Thymus (tissue), 11 donors: ENCODE measurements around the gene SLC24A3. TPM values are rescaled to one million over a fixed set of nuclear protein-coding genes. Genes with fewer than 3 reads are reported as not detected.

Experiments used
- DNase-seq, 9 donors: peaks; one replicate each; pipeline ENCODE4 v3.0.0-alpha.2; 2013; ENCODE audit warnings: low spot score in 9 of 9, low read depth in 6 of 9, missing footprints in 1 of 9
- H3K27ac ChIP-seq, 2 donors: one replicate each; pipeline ENCODE4 v1.5.1; 2013; ENCODE audit warnings: control low read depth in 1 of 2, low read depth in 1 of 2, low read length in 1 of 2, mild to moderate bottlenecking in 1 of 2, moderate library complexity in 1 of 2
- H3K27me3 ChIP-seq, 2 donors: one replicate each; pipeline ENCODE4 v1.5.1; 2013; ENCODE audit warnings: low read length in 1 of 2; ENCODE audit not compliant: control insufficient read depth in 2 of 2, insufficient read depth in 1 of 2
- H3K36me3 ChIP-seq, 2 donors: one replicate each; pipeline ENCODE4 v1.5.1; 2013; ENCODE audit warnings: low read length in 1 of 2, mild to moderate bottlenecking in 1 of 2, moderate library complexity in 1 of 2; ENCODE audit not compliant: control insufficient read depth in 2 of 2, insufficient read depth in 2 of 2
- H3K4me1 ChIP-seq, 2 donors: one replicate each; pipeline ENCODE4 v1.5.1; 2013; ENCODE audit warnings: low read length in 2 of 2; ENCODE audit not compliant: control insufficient read depth in 2 of 2, insufficient read depth in 2 of 2
- H3K4me3 ChIP-seq, 2 donors: one replicate each; pipeline ENCODE4 v1.5.1; 2013; ENCODE audit warnings: low read length in 2 of 2, control low read depth in 1 of 2, mild to moderate bottlenecking in 1 of 2
- H3K9me3 ChIP-seq, 2 donors: one replicate each; pipeline ENCODE4 v1.5.1; 2013; ENCODE audit warnings: low read length in 1 of 2, mild to moderate bottlenecking in 1 of 2; ENCODE audit not compliant: control insufficient read depth in 2 of 2, insufficient read depth in 1 of 2
- WGBS: extraction: QIAGEN DNeasy Blood & Tissue Kit; methylation state at CpG from one replicate; pipeline ENCODE4 v1.1.7; 2013; 5-methylcytosine and 5-hydroxymethylcytosine counted together
- polyA plus RNA-seq: library from polyadenylated mRNA; stranded (reverse); fragments of 200-250 nt; gene quantifications from one replicate; pipeline ENCODE4 v1.2.3, GENCODE V29; 2013
- total RNA-seq: library from RNA; stranded (reverse); fragments of 120-200 nt; gene quantifications from one replicate; pipeline ENCODE4 v1.2.4, GENCODE V29; 2013
- donor health status: healthy.

SLC24A3 gene
- total and polyA plus RNA-seq, 2 donors, result 0.99 to 2.1 TPM

- Histone ChIP-seq H3K4me1 (peaks cover 0 to 4% of the 10 kb centered on the region in 2 donors), H3K36me3 (no peaks in the 10 kb centered on the region), H3K9me3 (no peaks in the 10 kb centered on the region), H3K27ac (no peak overlapping the region), H3K27me3 (no peaks in the 10 kb centered on the region), H3K4me3 (no peak overlapping the region)
- DNase-seq, result no peak
- WGBS, result 87% methylated on average over 6 of the region's 6 CpGs
These were observed 19.1 kb downstream of the SLC24A3 start for GRCh38 chr20:19231359-19232035.

- no peaks in the 10 kb centered on the region for H3K27me3 ChIP-seq
- 92% methylated on average over 12 of the region's 12 CpGs for WGBS
- no peak for DNase-seq
These were observed 20.8 kb downstream of the SLC24A3 start for GRCh38 chr20:19232997-19233794.

GRCh38 chr20:19236371-19237055 is 24.1 kb downstream of the SLC24A3 start:
- no peak for DNase-seq
- no peaks in the 10 kb centered on the region for H3K9me3 ChIP-seq
- 93% methylated on average over 7 of the region's 7 CpGs for WGBS
- H3K4me1 ChIP-seq, result peaks cover 0 to 8% of the 10 kb centered on the region in 2 donors
- no peak overlapping the region for H3K27ac ChIP-seq
- H3K36me3 ChIP-seq, result no peaks in the 10 kb centered on the region
- H3K4me3 ChIP-seq, result no peak overlapping the region
- no peaks in the 10 kb centered on the region for H3K27me3 ChIP-seq

More at GRCh38 chr20:19232997-19233794, 20.8 kb downstream of the SLC24A3 start:
- H3K4me3 ChIP-seq, result no peak overlapping the region
- no peaks in the 10 kb centered on the region for H3K9me3 ChIP-seq
- no peaks in the 10 kb centered on the region for H3K36me3 ChIP-seq
- H3K4me1 ChIP-seq, result peaks cover 0 to 8% of the 10 kb centered on the region in 2 donors
- H3K27ac ChIP-seq, result no peak overlapping the region

- H3K27ac ChIP-seq, result no peak overlapping the region
These were observed 29.0 kb downstream of the SLC24A3 start for GRCh38 chr20:19241440-19241839.

GRCh38 chr20:19244291-19244690 is 31.8 kb downstream of the SLC24A3 start:
- no peak overlapping the region for H3K4me3 ChIP-seq
- H3K36me3 ChIP-seq, result no peaks in the 10 kb centered on the region
- no peak overlapping the region for H3K27ac ChIP-seq
- 97% methylated on average over 8 of the region's 8 CpGs for WGBS
- no peaks in the 10 kb centered on the region for H3K4me1 ChIP-seq
- no peaks in the 10 kb centered on the region for H3K27me3 ChIP-seq
- no peak for DNase-seq
- H3K9me3 ChIP-seq, result no peaks in the 10 kb centered on the region

More at GRCh38 chr20:19241440-19241839, 29.0 kb downstream of the SLC24A3 start:
- 95% methylated on average over 13 of the region's 13 CpGs for WGBS
- no peak for DNase-seq
- Histone ChIP-seq H3K4me1 (peaks cover 0 to 4% of the 10 kb centered on the region in 2 donors), H3K36me3 (no peaks in the 10 kb centered on the region), H3K27me3 (no peaks in the 10 kb centered on the region), H3K4me3 (no peak overlapping the region), H3K9me3 (no peaks in the 10 kb centered on the region)

- 95% methylated on average over 6 of the region's 6 CpGs for WGBS
- DNase-seq, result no peak
- H3K4me3 ChIP-seq, result no peak overlapping the region
- no peaks in the 10 kb centered on the region for H3K4me1 ChIP-seq
- H3K27me3 ChIP-seq, result no peaks in the 10 kb centered on the region
- no peak overlapping the region for H3K27ac ChIP-seq
- no peaks in the 10 kb centered on the region for H3K9me3 ChIP-seq
- H3K36me3 ChIP-seq, result no peaks in the 10 kb centered on the region
These were observed 36.9 kb downstream of the SLC24A3 start for GRCh38 chr20:19249106-19249879.

- Histone ChIP-seq H3K27me3 (no peaks in the 10 kb centered on the region), H3K9me3 (no peaks in the 10 kb centered on the region), H3K36me3 (no peaks in the 10 kb centered on the region), H3K4me3 (no peak overlapping the region), H3K27ac (no peak overlapping the region), H3K4me1 (no peaks in the 10 kb centered on the region)
- no peak for DNase-seq
These were observed 37.9 kb downstream of the SLC24A3 start for GRCh38 chr20:19250346-19250745.

- Histone ChIP-seq H3K4me3 (no peak overlapping the region), H3K4me1 (no peaks in the 10 kb centered on the region), H3K27ac (no peak overlapping the region), H3K9me3 (no peaks in the 10 kb centered on the region), H3K36me3 (no peaks in the 10 kb centered on the region), H3K27me3 (no peaks in the 10 kb centered on the region)
- WGBS, result 96% methylated on average over 4 of the region's 4 CpGs
- DNase-seq, result no peak
These were observed 39.1 kb downstream of the SLC24A3 start for GRCh38 chr20:19251506-19251905.
